Panc1 (cell line): Measurements from ENCODE around the gene PDILT.

ENCODE experiments used
- POLR2AphosphoS5 ChIP-seq: IDR thresholded peaks from 2 replicates; pipeline ENCODE4 v1.6.1; 2012; ENCODE audit warnings: mild to moderate bottlenecking, low read depth, low read length, moderate library complexity
- TCF7L2 ChIP-seq: IDR thresholded peaks from 2 replicates; pipeline ENCODE4 v1.6.1; 2011; ENCODE audit warnings: mild to moderate bottlenecking, low read depth, low read length, inconsistent platforms
- TF ChIP-seq, protein P1 (sequence below): fragments of 450-650 bp; IDR thresholded peaks from 2 replicates; pipeline ENCODE4 v1.5.1; 2017; ENCODE audit warnings: mild to moderate bottlenecking

GRCh38 chr16:20320592-20320991, 83.9 kb downstream of the PDILT start:
- TF ChIP-seq TCF7L2 (no peak), POLR2AphosphoS5 (no peak)
- TF ChIP-seq, protein P1, sequence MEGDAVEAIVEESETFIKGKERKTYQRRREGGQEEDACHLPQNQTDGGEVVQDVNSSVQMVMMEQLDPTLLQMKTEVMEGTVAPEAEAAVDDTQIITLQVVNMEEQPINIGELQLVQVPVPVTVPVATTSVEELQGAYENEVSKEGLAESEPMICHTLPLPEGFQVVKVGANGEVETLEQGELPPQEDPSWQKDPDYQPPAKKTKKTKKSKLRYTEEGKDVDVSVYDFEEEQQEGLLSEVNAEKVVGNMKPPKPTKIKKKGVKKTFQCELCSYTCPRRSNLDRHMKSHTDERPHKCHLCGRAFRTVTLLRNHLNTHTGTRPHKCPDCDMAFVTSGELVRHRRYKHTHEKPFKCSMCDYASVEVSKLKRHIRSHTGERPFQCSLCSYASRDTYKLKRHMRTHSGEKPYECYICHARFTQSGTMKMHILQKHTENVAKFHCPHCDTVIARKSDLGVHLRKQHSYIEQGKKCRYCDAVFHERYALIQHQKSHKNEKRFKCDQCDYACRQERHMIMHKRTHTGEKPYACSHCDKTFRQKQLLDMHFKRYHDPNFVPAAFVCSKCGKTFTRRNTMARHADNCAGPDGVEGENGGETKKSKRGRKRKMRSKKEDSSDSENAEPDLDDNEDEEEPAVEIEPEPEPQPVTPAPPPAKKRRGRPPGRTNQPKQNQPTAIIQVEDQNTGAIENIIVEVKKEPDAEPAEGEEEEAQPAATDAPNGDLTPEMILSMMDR, result no peak
